Keratinocyte (primary cell): Measurements from ENCODE around the gene KCNH8. TPM values are rescaled to one million over a fixed set of nuclear protein-coding genes. Genes with fewer than 3 reads are reported as not detected.

Experiments
- DNase-seq: peaks from one replicate; pipeline ENCODE4 v3.0.0-alpha.2; 2011; ENCODE audit warnings: low read depth, missing footprints, low spot score
- FAIRE-seq: peaks from 2 replicates; lab custom pipeline; 2011; peaks lifted over from hg19 to GRCh38; lab: Jason Lieb, UNC
- H2AFZ ChIP-seq: 2 replicates; pipeline ENCODE4 v1.6.0; 2012; ENCODE audit warnings: low read length, control low read depth, inconsistent platforms; ENCODE audit not compliant: control insufficient read depth
- H3K27ac ChIP-seq: 2 replicates; pipeline ENCODE4 v1.5.1; 2011; ENCODE audit warnings: low read length; ENCODE audit not compliant: control insufficient read depth, insufficient read depth
- H3K27me3 ChIP-seq: 3 replicates; pipeline ENCODE4 v1.6.0; 2011; ENCODE audit warnings: low read length; ENCODE audit not compliant: control insufficient read depth, insufficient read depth; ENCODE audit errors: extremely low read depth
- H3K36me3 ChIP-seq, 2 experiments: 2 replicates in 1 of 2; 3 replicates in 1 of 2; pipeline ENCODE4 v1.5.1; 2011; ENCODE audit warnings: low read length in 2 of 2, mild to moderate bottlenecking in 1 of 2; ENCODE audit not compliant: control insufficient read depth in 2 of 2, insufficient read depth in 2 of 2; ENCODE audit errors: extremely low read depth in 1 of 2
- H3K4me1 ChIP-seq: 3 replicates; pipeline ENCODE4 v1.5.1; 2011; ENCODE audit warnings: low read length; ENCODE audit not compliant: control insufficient read depth, insufficient read depth; ENCODE audit errors: extremely low read depth
- H3K4me2 ChIP-seq: 3 replicates; pipeline ENCODE4 v1.6.0; 2011; ENCODE audit warnings: low read depth, low read length; ENCODE audit not compliant: control insufficient read depth, insufficient read depth; ENCODE audit errors: extremely low read depth
- H3K4me3 ChIP-seq, 3 experiments: fragments of 200-600 bp in 1 of 3; sonication (generic) in 1 of 3; 2 replicates in 2 of 3; 3 replicates in 1 of 3; pipeline ENCODE4 v1.5.1; 2011 to 2016; ENCODE audit warnings: low read length in 3 of 3, mild to moderate bottlenecking in 3 of 3, control low read depth in 2 of 3, inconsistent platforms in 1 of 3, low read depth in 1 of 3, mixed read lengths in 1 of 3, mixed run types in 1 of 3, moderate library complexity in 1 of 3; ENCODE audit not compliant: control insufficient read depth in 2 of 3, insufficient read depth in 2 of 3; ENCODE audit errors: extremely low read depth in 1 of 3
- H3K79me2 ChIP-seq: 2 replicates; pipeline ENCODE4 v1.6.0; 2012; ENCODE audit warnings: low read length; ENCODE audit not compliant: control insufficient read depth, insufficient read depth
- H3K9ac ChIP-seq: 3 replicates; pipeline ENCODE4 v1.6.0; 2011; ENCODE audit warnings: low read length; ENCODE audit not compliant: control insufficient read depth, insufficient read depth; ENCODE audit errors: extremely low read depth
- H3K9me1 ChIP-seq: 3 replicates; pipeline ENCODE4 v1.6.0; 2011; ENCODE audit warnings: low read length; ENCODE audit not compliant: control insufficient read depth, insufficient read depth; ENCODE audit errors: extremely low read depth
- H3K9me3 ChIP-seq: 2 replicates; pipeline ENCODE4 v1.5.1; 2012; ENCODE audit warnings: low read depth, low read length; ENCODE audit not compliant: control insufficient read depth
- H4K20me1 ChIP-seq: 3 replicates; pipeline ENCODE4 v1.6.0; 2011; ENCODE audit warnings: low read length; ENCODE audit not compliant: control insufficient read depth, insufficient read depth; ENCODE audit errors: extremely low read depth
- EZH2 ChIP-seq: IDR thresholded peaks from one replicate; pipeline ENCODE4 v1.6.1; 2012; ENCODE audit warnings: inconsistent platforms, mild to moderate bottlenecking, low read length, moderate library complexity
- dilution Hi-C: fragments of 300-500 bp; cut with MboI; formaldehyde crosslinking; loops from one replicate; pipeline ENCODE4 v1.7.0; 2020; ENCODE audit warnings: low sequenced_read_pairs; ENCODE audit not compliant: extremely low pct_ligation_motif_present
- polyA plus RNA-seq, 5 experiments: library from polyadenylated mRNA; depleted of rRNA in 3 of 5; stranded (reverse) in 3 of 5; stranded (forward) in 1 of 5; unstranded in 1 of 5; fragments of >200 nt; gene quantifications; 1 replicate in 1 of 5; 2 replicates in 3 of 5; 3 replicates in 1 of 5; pipeline versions ENCODE4 v1.2.1 to v1.2.3, GENCODE V29; 2011 to 2012; ENCODE audit warnings: missing spikeins in 2 of 5, low read depth in 1 of 5, low replicate concordance in 1 of 5
- TF ChIP-seq, protein P1 (sequence below), 3 experiments: IDR thresholded peaks in 1 of 3; conservative IDR thresholded peaks in 1 of 3; optimal IDR thresholded peaks in 1 of 3; 2 replicates in 2 of 3; 3 replicates in 1 of 3; pipeline versions ENCODE3 to v1.5.1; 2011; ENCODE audit warnings: low read length in 3 of 3, mild to moderate bottlenecking in 3 of 3, moderate library complexity in 2 of 3, control low read depth in 1 of 3, inconsistent platforms in 1 of 3; ENCODE audit not compliant: insufficient read depth in 2 of 3; ENCODE audit errors: extremely low read depth in 1 of 3

The KCNH8 gene
- polyA plus RNA-seq, 1 donor (not counting 4 experiments of a cell fraction or from before 2014, with no cell fraction given) = not detected

GRCh38 chr3:19206540-19206939 is 58.2 kb downstream of the KCNH8 start:
- no peak for FAIRE-seq
- Histone ChIP-seq H3K36me3 (no peaks in the 10 kb centered on the region), H3K27ac (no peak overlapping the region), H3K4me1 (no peaks in the 10 kb centered on the region), H3K4me2 (no peak overlapping the region), H3K4me3 (no peak overlapping the region), H4K20me1 (no peaks in the 10 kb centered on the region), H3K27me3 (no peaks in the 10 kb centered on the region), H3K79me2 (no peaks in the 10 kb centered on the region), H3K9ac (no peak overlapping the region), H3K9me1 (no peaks in the 10 kb centered on the region), H2AFZ (no peak overlapping the region), H3K9me3 (no peaks in the 10 kb centered on the region)
- dilution Hi-C loops = no loop called here
- TF ChIP-seq EZH2 = no peak
- TF ChIP-seq, protein P1, sequence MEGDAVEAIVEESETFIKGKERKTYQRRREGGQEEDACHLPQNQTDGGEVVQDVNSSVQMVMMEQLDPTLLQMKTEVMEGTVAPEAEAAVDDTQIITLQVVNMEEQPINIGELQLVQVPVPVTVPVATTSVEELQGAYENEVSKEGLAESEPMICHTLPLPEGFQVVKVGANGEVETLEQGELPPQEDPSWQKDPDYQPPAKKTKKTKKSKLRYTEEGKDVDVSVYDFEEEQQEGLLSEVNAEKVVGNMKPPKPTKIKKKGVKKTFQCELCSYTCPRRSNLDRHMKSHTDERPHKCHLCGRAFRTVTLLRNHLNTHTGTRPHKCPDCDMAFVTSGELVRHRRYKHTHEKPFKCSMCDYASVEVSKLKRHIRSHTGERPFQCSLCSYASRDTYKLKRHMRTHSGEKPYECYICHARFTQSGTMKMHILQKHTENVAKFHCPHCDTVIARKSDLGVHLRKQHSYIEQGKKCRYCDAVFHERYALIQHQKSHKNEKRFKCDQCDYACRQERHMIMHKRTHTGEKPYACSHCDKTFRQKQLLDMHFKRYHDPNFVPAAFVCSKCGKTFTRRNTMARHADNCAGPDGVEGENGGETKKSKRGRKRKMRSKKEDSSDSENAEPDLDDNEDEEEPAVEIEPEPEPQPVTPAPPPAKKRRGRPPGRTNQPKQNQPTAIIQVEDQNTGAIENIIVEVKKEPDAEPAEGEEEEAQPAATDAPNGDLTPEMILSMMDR (optimal IDR thresholded peaks at IDR 0.05 in 1 of 3, IDR thresholded peaks at IDR 0.05 in 1 of 3, conservative IDR thresholded peaks at IDR 0.05 in 1 of 3; ENCODE audit: extremely low read depth in 1 of 3, insufficient read depth in 2 of 3, low read length in 3 of 3) = no peak
- DNase-seq = no peak

GRCh38 chr3:19213603-19214220 is 65.4 kb downstream of the KCNH8 start:
- H3K9me1 ChIP-seq = no peaks in the 10 kb centered on the region
- FAIRE-seq = no peak
- H3K79me2 ChIP-seq = no peaks in the 10 kb centered on the region
- H3K4me2 ChIP-seq = no peak overlapping the region
- dilution Hi-C loops = no loop called here
- H3K27me3 ChIP-seq = no peaks in the 10 kb centered on the region
- no peak overlapping the region for H3K9ac ChIP-seq
- H3K4me1 ChIP-seq = no peaks in the 10 kb centered on the region
- H2AFZ ChIP-seq = no peak overlapping the region
- H3K4me3 ChIP-seq = no peak overlapping the region
- H3K9me3 ChIP-seq = no peaks in the 10 kb centered on the region
- TF ChIP-seq EZH2 = no peak
- TF ChIP-seq, protein P1 (optimal IDR thresholded peaks at IDR 0.05 in 1 of 3, IDR thresholded peaks at IDR 0.05 in 1 of 3, conservative IDR thresholded peaks at IDR 0.05 in 1 of 3; ENCODE audit: extremely low read depth in 1 of 3, insufficient read depth in 2 of 3, low read length in 3 of 3) = no peak
- H3K27ac ChIP-seq = no peak overlapping the region
- no peaks in the 10 kb centered on the region for H4K20me1 ChIP-seq
- H3K36me3 ChIP-seq = no peaks in the 10 kb centered on the region
- no peak for DNase-seq
